Caco-2 (cell line): ENCODE results near the gene PRAF2. TPM values are rescaled to one million over a fixed set of nuclear protein-coding genes. Genes with fewer than 3 reads are reported as not detected.

ENCODE experiments used
- Bru-seq: library from RNA; stranded (reverse); fragments of 400-500 nt; gene quantifications from one replicate; lab custom pipeline; 2021; lab: Mats Ljungman, UMichigan
- BruChase-seq, 2 experiments: library from RNA; stranded (reverse); fragments of 400-500 nt; gene quantifications; one replicate each; lab custom pipeline; 2021; lab: Mats Ljungman, UMichigan
- BruUV-seq: library from RNA; stranded (reverse); fragments of 400-500 nt; replicated peaks from 2 replicates; lab custom pipeline; 2021; lab: Mats Ljungman, UMichigan
- CTCF ChIA-PET: fragments of 300-600 bp; sonication (Branson Sonifier 250); formaldehyde crosslinking; loops from one replicate; lab custom pipeline; 2022; ENCODE audit warnings: antibody characterized with exemption; lab: Charles Lee
- POLR2A ChIA-PET: fragments of 300-600 bp; sonication (Branson Sonifier 250); formaldehyde crosslinking; loops from one replicate; lab custom pipeline; 2022; ENCODE audit warnings: antibody characterized with exemption; lab: Charles Lee
- DNase-seq, 2 experiments: peaks; one replicate each; pipeline versions ENCODE4 v3.0.0 to v3.0.0-alpha.2; 2020 to 2022
- H3K27me3 ChIP-seq: replicated peaks from 2 replicates; pipeline ENCODE4 v1.6.0; 2011; ENCODE audit warnings: low read length; ENCODE audit not compliant: control insufficient read depth, insufficient read depth
- H3K36me3 ChIP-seq: 2 replicates; pipeline ENCODE4 v1.5.1; 2011; ENCODE audit warnings: low read length; ENCODE audit not compliant: control insufficient read depth, insufficient read depth
- H3K4me1 ChIP-seq: fragments of 250-450 bp; sonication (Bioruptor Pico); 2 replicates; pipeline ENCODE4 v1.5.1; 2020; ENCODE audit warnings: mild to moderate bottlenecking
- H3K4me3 ChIP-seq: 2 replicates; pipeline ENCODE4 v1.5.1; 2011; ENCODE audit warnings: low read depth, mild to moderate bottlenecking, control low read depth, low read length
- H3K9me3 ChIP-seq: fragments of 250-450 bp; sonication (Bioruptor Pico); 2 replicates; pipeline ENCODE4 v1.5.1; 2020; ENCODE audit warnings: mild to moderate bottlenecking, moderate library complexity
- H3K27ac Mint-ChIP-seq: one replicate; pipeline ENCODE4 v1.8.0; 2022; ENCODE audit warnings: mixed read lengths; ENCODE audit not compliant: unreplicated experiment
- H3K27me3 Mint-ChIP-seq: one replicate; pipeline ENCODE4 v1.8.0; 2022; ENCODE audit warnings: mixed read lengths; ENCODE audit not compliant: insufficient read depth, unreplicated experiment
- H3K36me3 Mint-ChIP-seq: one replicate; pipeline ENCODE4 v1.8.0; 2022; ENCODE audit warnings: mild to moderate bottlenecking, mixed read lengths; ENCODE audit not compliant: insufficient read depth, unreplicated experiment
- H3K4me1 Mint-ChIP-seq: one replicate; pipeline ENCODE4 v1.8.0; 2022; ENCODE audit warnings: low read depth, mixed read lengths; ENCODE audit not compliant: unreplicated experiment
- H3K4me3 Mint-ChIP-seq: one replicate; pipeline ENCODE4 v1.8.0; 2022; ENCODE audit warnings: mild to moderate bottlenecking, moderate library complexity, mixed read lengths; ENCODE audit not compliant: unreplicated experiment
- H3K9me3 Mint-ChIP-seq: one replicate; pipeline ENCODE4 v1.8.0; 2022; ENCODE audit warnings: mixed read lengths; ENCODE audit not compliant: unreplicated experiment
- CTCF ChIP-seq, 2 experiments: fragments of 200-600 bp in 1 of 2; IDR thresholded peaks; 1 replicate in 1 of 2; 2 replicates in 1 of 2; pipeline versions ENCODE4 v1.5.1 to v1.8.0; 2011 to 2022; ENCODE audit warnings: antibody characterized with exemption in 1 of 2, control low read depth in 1 of 2, inconsistent platforms in 1 of 2, low read depth in 1 of 2, low read length in 1 of 2, mild to moderate bottlenecking in 1 of 2, moderate library complexity in 1 of 2; ENCODE audit not compliant: insufficient read depth in 1 of 2, severe bottlenecking in 1 of 2, unreplicated experiment in 1 of 2
- intact Hi-C: fragments of 100-400 bp; cut with micrococcal nuclease; formaldehyde crosslinking; loops from one replicate; pipeline ENCODE4 v1.10.0; 2022; ENCODE audit not compliant: unreplicated experiment
- long read RNA-seq: library from polyadenylated mRNA; stranded (forward); transcript quantifications from one replicate; pipeline ENCODE4 v2.0.0, GENCODE V29; 2022
- total RNA-seq: library from RNA; stranded (reverse); gene quantifications from 2 replicates; pipeline ENCODE4 v1.2.3, GENCODE V29; 2022

PRAF2 gene
- total RNA-seq: 3.2 and 5.4 TPM in 2 replicates
- Bru-seq, nascent RNA: percentile 36 among the genes with signal in this experiment
- percentile 33 among the genes with signal in this experiment for BruChase-seq, experiment 1, labeled RNA remaining after a 2-hour chase
- BruChase-seq, experiment 2, labeled RNA remaining after a 6-hour chase: percentile 57 among the genes with signal in this experiment
- long read RNA-seq, transcript PRAF2-202 (3 exons, 1,334 nt): major isoform, 6 of 10 reads
- long read RNA-seq, partial matches to known transcripts: 2 of 10 reads
- long read RNA-seq, other reads (novel, unspliced or antisense): 0 of 10 reads

GRCh38 chrX:49073601-49074575 is at the start of gene PRAF2:
Gene PRAF2, minus strand, starts transcription at chrX:49074002. Its CDS starts 15 bp downstream, at chrX:49073987.
- Histone ChIP-seq H3K9me3 (no peaks in the 10 kb centered on the region), H3K4me1 (no peaks in the 10 kb centered on the region), H3K27me3 (no peaks in the 10 kb centered on the region), H3K36me3 (no peaks in the 10 kb centered on the region), H3K4me3 (peak within 1 kb of the TSS; percentile 50)
- H3K9me3 Mint-ChIP-seq: no peaks in the 10 kb centered on the region
- BruUV-seq: no TSS peak
- peaks cover 17% of the 10 kb centered on the region for H3K36me3 Mint-ChIP-seq
- peak; percentile 91 to 92 for DNase-seq
- peak within 1 kb of the TSS; percentile 45 for H3K27ac Mint-ChIP-seq
- H3K4me1 Mint-ChIP-seq: peaks cover 12% of the 10 kb centered on the region
- intact Hi-C loops: loop anchor here (1.0 kb wide), 1 partner anchor 31 kb away; the partner anchor contains the start of gene TFE3
- CTCF ChIA-PET: interaction anchor here (0.6 kb wide), 1 partner anchor 116 kb away, joined by 4 read pairs; no protein-coding TSS in a partner anchor
- POLR2A ChIA-PET: no interaction called here
- peak within 1 kb of the TSS; percentile 72 for H3K4me3 Mint-ChIP-seq
- H3K27me3 Mint-ChIP-seq: no peaks in the 10 kb centered on the region
- TF ChIP-seq CTCF (IDR thresholded peaks at IDR 0.05; ENCODE audit: insufficient read depth in 1 of 2, low read depth in 1 of 2, low read length in 1 of 2, severe bottlenecking in 1 of 2, unreplicated experiment in 1 of 2): no peak

GRCh38 chrX:49122499-49122898 is 48.7 kb upstream of the PRAF2 start:
- H3K27ac Mint-ChIP-seq: peak overlapping the region; percentile 94
- CTCF ChIA-PET: no interaction called here
- Histone ChIP-seq H3K9me3 (no peaks in the 10 kb centered on the region), H3K36me3 (no peaks in the 10 kb centered on the region), H3K4me1 (no peaks in the 10 kb centered on the region), H3K27me3 (no peaks in the 10 kb centered on the region), H3K4me3 (peak overlapping the region; percentile 84)
- H3K9me3 Mint-ChIP-seq: no peaks in the 10 kb centered on the region
- no peak for TF ChIP-seq CTCF (IDR thresholded peaks at IDR 0.05; ENCODE audit: insufficient read depth in 1 of 2, low read depth in 1 of 2, low read length in 1 of 2, severe bottlenecking in 1 of 2, unreplicated experiment in 1 of 2)
- BruUV-seq: no TSS peak
- peaks cover 26% of the 10 kb centered on the region for H3K36me3 Mint-ChIP-seq
- no peaks in the 10 kb centered on the region for H3K27me3 Mint-ChIP-seq
- intact Hi-C loops: loop anchor here (5.0 kb wide), 1 partner anchor 70 kb away; no protein-coding TSS in a partner anchor
- POLR2A ChIA-PET: no interaction called here
- H3K4me1 Mint-ChIP-seq: peaks cover 12% of the 10 kb centered on the region
- DNase-seq: no peak
- peak overlapping the region; percentile 85 for H3K4me3 Mint-ChIP-seq

GRCh38 chrX:49120091-49120490 is 46.3 kb upstream of the PRAF2 start:
- Histone ChIP-seq H3K9me3 (no peaks in the 10 kb centered on the region), H3K36me3 (peaks cover 1% of the 10 kb centered on the region; the same call in 1 of the 2 replicates), H3K4me1 (no peaks in the 10 kb centered on the region), H3K4me3 (no peak overlapping the region), H3K27me3 (no peaks in the 10 kb centered on the region)
- H3K27me3 Mint-ChIP-seq: no peaks in the 10 kb centered on the region
- H3K4me3 Mint-ChIP-seq: no peak overlapping the region
- intact Hi-C loops: loop anchor here (5.0 kb wide), 1 partner anchor 72 kb away; no protein-coding TSS in a partner anchor
- H3K27ac Mint-ChIP-seq: no peak overlapping the region
- no TSS peak for BruUV-seq
- no peaks in the 10 kb centered on the region for H3K9me3 Mint-ChIP-seq
- H3K4me1 Mint-ChIP-seq: peaks cover 12% of the 10 kb centered on the region
- no peak for TF ChIP-seq CTCF (IDR thresholded peaks at IDR 0.05; ENCODE audit: insufficient read depth in 1 of 2, low read depth in 1 of 2, low read length in 1 of 2, severe bottlenecking in 1 of 2, unreplicated experiment in 1 of 2)
- ChIA-PET POLR2A (no interaction called here), CTCF (no interaction called here)
- DNase-seq: peak in 1 of 2 experiments; percentile 6
- peaks cover 39% of the 10 kb centered on the region for H3K36me3 Mint-ChIP-seq
